ENCODE results near the gene PLXNA2.

DNA sequence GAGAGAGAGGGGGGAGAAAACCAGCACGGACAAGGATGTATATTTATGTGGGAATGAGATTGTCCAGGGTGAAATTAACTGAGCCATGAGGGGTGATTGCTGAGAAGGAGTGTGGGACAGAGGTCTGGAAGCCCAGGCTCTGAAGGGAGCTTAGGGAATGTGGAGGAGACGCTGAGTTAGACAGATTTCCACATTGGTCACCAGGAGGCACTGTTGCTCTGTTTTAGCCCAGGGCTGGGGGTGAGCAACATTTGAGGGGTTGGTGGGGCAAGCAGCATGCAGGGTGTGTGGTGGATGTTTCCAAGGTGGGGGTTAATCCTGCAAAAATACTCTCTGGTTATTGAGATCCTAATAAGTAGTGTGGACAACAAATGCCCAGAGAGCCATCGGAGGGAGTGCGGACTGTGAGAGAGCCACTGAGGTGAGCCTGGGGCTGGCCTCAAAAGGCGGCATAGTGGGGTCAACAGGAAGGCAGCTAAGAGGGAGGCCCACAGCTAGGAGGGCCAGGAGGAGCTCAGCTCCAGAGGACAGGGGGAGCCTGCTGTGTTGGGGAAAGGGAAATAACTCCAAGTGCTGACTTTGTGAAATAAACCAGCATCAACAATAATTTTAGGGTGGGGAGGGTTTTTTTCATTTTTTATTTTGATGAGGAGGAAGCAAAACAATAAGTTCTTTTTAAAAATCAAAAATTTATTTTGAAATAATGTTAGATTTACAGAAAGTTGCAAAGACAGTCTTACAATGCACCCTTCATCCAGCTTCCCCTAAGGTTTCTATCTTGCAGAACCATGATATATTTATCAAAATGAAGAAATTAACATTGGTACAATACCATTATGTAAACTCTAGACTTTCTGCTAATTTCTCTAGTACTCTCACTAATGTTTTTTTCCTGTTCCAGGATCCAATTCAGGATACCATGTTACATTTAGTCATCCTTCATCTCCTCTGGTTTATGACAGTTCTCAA, 250.4 kb downstream of the PLXNA2 start:
- TF ChIP-seq, protein P1, sequence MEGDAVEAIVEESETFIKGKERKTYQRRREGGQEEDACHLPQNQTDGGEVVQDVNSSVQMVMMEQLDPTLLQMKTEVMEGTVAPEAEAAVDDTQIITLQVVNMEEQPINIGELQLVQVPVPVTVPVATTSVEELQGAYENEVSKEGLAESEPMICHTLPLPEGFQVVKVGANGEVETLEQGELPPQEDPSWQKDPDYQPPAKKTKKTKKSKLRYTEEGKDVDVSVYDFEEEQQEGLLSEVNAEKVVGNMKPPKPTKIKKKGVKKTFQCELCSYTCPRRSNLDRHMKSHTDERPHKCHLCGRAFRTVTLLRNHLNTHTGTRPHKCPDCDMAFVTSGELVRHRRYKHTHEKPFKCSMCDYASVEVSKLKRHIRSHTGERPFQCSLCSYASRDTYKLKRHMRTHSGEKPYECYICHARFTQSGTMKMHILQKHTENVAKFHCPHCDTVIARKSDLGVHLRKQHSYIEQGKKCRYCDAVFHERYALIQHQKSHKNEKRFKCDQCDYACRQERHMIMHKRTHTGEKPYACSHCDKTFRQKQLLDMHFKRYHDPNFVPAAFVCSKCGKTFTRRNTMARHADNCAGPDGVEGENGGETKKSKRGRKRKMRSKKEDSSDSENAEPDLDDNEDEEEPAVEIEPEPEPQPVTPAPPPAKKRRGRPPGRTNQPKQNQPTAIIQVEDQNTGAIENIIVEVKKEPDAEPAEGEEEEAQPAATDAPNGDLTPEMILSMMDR (IDR thresholded peaks at IDR 0.05) = peak; percentile 65
- no peak for TF ChIP-seq EZH2 (IDR thresholded peaks at IDR 0.05)
